Loucy (cell line): Measurements from ENCODE around the gene CLK3.

Experiments
- H2AFZ ChIP-seq: fragments of 200-600 bp; sonication (generic); 2 replicates; pipeline ENCODE4 v1.6.0; 2016; ENCODE audit warnings: antibody characterized with exemption, mild to moderate bottlenecking, low read length, moderate library complexity
- H3F3A ChIP-seq: fragments of 200-600 bp; 2 replicates; pipeline ENCODE4 v1.6.0; 2016; ENCODE audit warnings: antibody characterized with exemption, low read depth, mild to moderate bottlenecking
- H3K27me3 ChIP-seq: fragments of 200-600 bp; sonication (generic); 2 replicates; pipeline ENCODE4 v1.6.1; 2014; ENCODE audit warnings: low read length, mild to moderate bottlenecking; ENCODE audit not compliant: insufficient read depth, poor library complexity, severe bottlenecking
- H3K36me3 ChIP-seq: fragments of 200-600 bp; sonication (generic); 2 replicates; pipeline ENCODE4 v1.6.1; 2016; ENCODE audit warnings: low read length; ENCODE audit not compliant: insufficient read depth
- H3K4me1 ChIP-seq: fragments of 200-600 bp; sonication (generic); 2 replicates; pipeline ENCODE4 v1.5.1; 2014; ENCODE audit warnings: low read length, mild to moderate bottlenecking; ENCODE audit not compliant: insufficient read depth, poor library complexity, severe bottlenecking
- H3K4me2 ChIP-seq: fragments of 200-600 bp; sonication (generic); 2 replicates; pipeline ENCODE4 v1.6.0; 2014; ENCODE audit warnings: antibody characterized with exemption, low read length, low read depth, mild to moderate bottlenecking; ENCODE audit not compliant: poor library complexity, severe bottlenecking
- H3K4me3 ChIP-seq: fragments of 200-600 bp; sonication (generic); 2 replicates; pipeline ENCODE4 v1.5.1; 2014; ENCODE audit warnings: low read length, mild to moderate bottlenecking, mixed read lengths; ENCODE audit not compliant: poor library complexity, severe bottlenecking
- H3K79me2 ChIP-seq: fragments of 200-600 bp; sonication (generic); 2 replicates; pipeline ENCODE4 v1.6.1; 2014; ENCODE audit warnings: low read length; ENCODE audit not compliant: insufficient read depth
- H3K9ac ChIP-seq: fragments of 200-600 bp; sonication (generic); 2 replicates; pipeline ENCODE4 v1.6.0; 2014; ENCODE audit warnings: mild to moderate bottlenecking, low read depth, low read length, moderate library complexity; ENCODE audit not compliant: poor library complexity, severe bottlenecking
- H3K9me2 ChIP-seq: fragments of 200-600 bp; sonication (generic); replicated peaks from 2 replicates; pipeline ENCODE4 v1.6.1; 2016; ENCODE audit warnings: low read depth, low read length, mixed read lengths
- H3K9me3 ChIP-seq: fragments of 200-600 bp; sonication (generic); 2 replicates; pipeline ENCODE4 v1.6.1; 2014; ENCODE audit warnings: mild to moderate bottlenecking, antibody characterized with exemption, low read length, low read depth; ENCODE audit not compliant: insufficient read depth
- H4K20me1 ChIP-seq: fragments of 200-600 bp; sonication (generic); 2 replicates; pipeline ENCODE4 v1.6.0; 2014; ENCODE audit warnings: antibody characterized with exemption, low read length, mild to moderate bottlenecking; ENCODE audit not compliant: insufficient read depth, poor library complexity, severe bottlenecking
- EZH2phosphoT487 ChIP-seq: fragments of 200-600 bp; IDR thresholded peaks from 2 replicates; pipeline ENCODE4 v1.6.1; 2018; ENCODE audit warnings: antibody characterized with exemption, mild to moderate bottlenecking, moderate library complexity, borderline replicate concordance
- TF ChIP-seq, protein P1 (sequence below): fragments of 200-600 bp; sonication (generic); conservative IDR thresholded peaks from 2 replicates; pipeline ENCODE4 v1.5.1; 2014; ENCODE audit warnings: mild to moderate bottlenecking, antibody characterized with exemption, low read length

The CLK3 gene

GRCh38 chr15:74642734-74643664 is 27.4 kb downstream of the CLK3 start:
- Histone ChIP-seq H3K27me3 (no peaks in the 10 kb centered on the region), H3K9ac (peak overlapping the region; percentile 21), H4K20me1 (no peaks in the 10 kb centered on the region), H3K4me1 (peaks cover 19% of the 10 kb centered on the region), H3K9me2 (no peaks in the 10 kb centered on the region), H3K9me3 (no peaks in the 10 kb centered on the region), H3K4me3 (no peak overlapping the region), H3K79me2 (peaks cover 11% of the 10 kb centered on the region), H3K4me2 (peak overlapping the region; percentile 10), H3F3A (no peaks in the 10 kb centered on the region), H2AFZ (no peak overlapping the region), H3K36me3 (peaks cover 48% of the 10 kb centered on the region; the same call in 1 of the 2 replicates)
- TF ChIP-seq, protein P1, sequence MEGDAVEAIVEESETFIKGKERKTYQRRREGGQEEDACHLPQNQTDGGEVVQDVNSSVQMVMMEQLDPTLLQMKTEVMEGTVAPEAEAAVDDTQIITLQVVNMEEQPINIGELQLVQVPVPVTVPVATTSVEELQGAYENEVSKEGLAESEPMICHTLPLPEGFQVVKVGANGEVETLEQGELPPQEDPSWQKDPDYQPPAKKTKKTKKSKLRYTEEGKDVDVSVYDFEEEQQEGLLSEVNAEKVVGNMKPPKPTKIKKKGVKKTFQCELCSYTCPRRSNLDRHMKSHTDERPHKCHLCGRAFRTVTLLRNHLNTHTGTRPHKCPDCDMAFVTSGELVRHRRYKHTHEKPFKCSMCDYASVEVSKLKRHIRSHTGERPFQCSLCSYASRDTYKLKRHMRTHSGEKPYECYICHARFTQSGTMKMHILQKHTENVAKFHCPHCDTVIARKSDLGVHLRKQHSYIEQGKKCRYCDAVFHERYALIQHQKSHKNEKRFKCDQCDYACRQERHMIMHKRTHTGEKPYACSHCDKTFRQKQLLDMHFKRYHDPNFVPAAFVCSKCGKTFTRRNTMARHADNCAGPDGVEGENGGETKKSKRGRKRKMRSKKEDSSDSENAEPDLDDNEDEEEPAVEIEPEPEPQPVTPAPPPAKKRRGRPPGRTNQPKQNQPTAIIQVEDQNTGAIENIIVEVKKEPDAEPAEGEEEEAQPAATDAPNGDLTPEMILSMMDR, result no peak
- no peak for TF ChIP-seq EZH2phosphoT487

GRCh38 chr15:74643665-74644204 is 28.1 kb downstream of the CLK3 start:
- Histone ChIP-seq H3K9me3 (no peaks in the 10 kb centered on the region), H3K9ac (peak overlapping the region; percentile 21), H3K4me2 (peak overlapping the region; percentile 10), H4K20me1 (no peaks in the 10 kb centered on the region), H3K36me3 (peaks cover 43% of the 10 kb centered on the region; the same call in 1 of the 2 replicates), H3K79me2 (peaks cover 11% of the 10 kb centered on the region), H3F3A (no peaks in the 10 kb centered on the region), H3K4me3 (no peak overlapping the region), H3K9me2 (no peaks in the 10 kb centered on the region), H3K4me1 (peaks cover 19% of the 10 kb centered on the region), H3K27me3 (no peaks in the 10 kb centered on the region), H2AFZ (no peak overlapping the region)
- TF ChIP-seq, protein P1, result no peak
- TF ChIP-seq EZH2phosphoT487, result no peak

- no peak overlapping the region for H3K4me3 ChIP-seq
- H3K9me3 ChIP-seq, result no peaks in the 10 kb centered on the region
- H3K4me2 ChIP-seq, result no peak overlapping the region
- H2AFZ ChIP-seq, result no peak overlapping the region
- H4K20me1 ChIP-seq, result no peaks in the 10 kb centered on the region
- peaks cover 19% of the 10 kb centered on the region for H3K4me1 ChIP-seq
- no peaks in the 10 kb centered on the region for H3K9me2 ChIP-seq
- peaks cover 32% of the 10 kb centered on the region; the same call in 1 of the 2 replicates for H3K36me3 ChIP-seq
- no peaks in the 10 kb centered on the region for H3F3A ChIP-seq
- TF ChIP-seq, protein P1, result no peak
- H3K79me2 ChIP-seq, result peaks cover 11% of the 10 kb centered on the region
- no peak overlapping the region for H3K9ac ChIP-seq
- no peaks in the 10 kb centered on the region for H3K27me3 ChIP-seq
Measured at GRCh38 chr15:74646480-74646879, 30.8 kb downstream of the CLK3 start.
